Measurements from ENCODE around the gene OPCML. TPM values are rescaled to one million over a fixed set of nuclear protein-coding genes. Genes with fewer than 3 reads are reported as not detected.

The OPCML gene
- total RNA-seq, 1 donor from 2014 or later: 0.10 TPM

DNA sequence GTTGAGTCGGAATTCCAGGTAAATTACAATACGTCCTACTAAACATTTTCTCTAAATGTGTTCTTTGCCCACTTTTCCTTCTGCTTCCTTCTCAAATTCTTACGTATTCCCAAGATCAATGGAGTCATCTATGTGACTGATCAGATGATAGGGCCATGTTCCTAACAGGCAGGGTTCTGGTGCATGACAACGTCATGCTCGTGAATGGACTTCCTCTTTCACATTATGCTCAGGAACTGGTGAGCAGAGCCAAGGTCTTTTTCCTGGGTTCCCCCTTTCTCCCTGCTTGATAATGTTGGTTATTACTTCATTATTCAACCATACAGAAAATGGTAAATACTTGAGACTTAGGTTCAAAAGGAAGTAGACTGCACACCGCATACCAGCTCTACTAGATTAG, 789.4 kb downstream of the OPCML start:
- no peak for DNase-seq (ENCODE audit: low spot score)

DNA sequence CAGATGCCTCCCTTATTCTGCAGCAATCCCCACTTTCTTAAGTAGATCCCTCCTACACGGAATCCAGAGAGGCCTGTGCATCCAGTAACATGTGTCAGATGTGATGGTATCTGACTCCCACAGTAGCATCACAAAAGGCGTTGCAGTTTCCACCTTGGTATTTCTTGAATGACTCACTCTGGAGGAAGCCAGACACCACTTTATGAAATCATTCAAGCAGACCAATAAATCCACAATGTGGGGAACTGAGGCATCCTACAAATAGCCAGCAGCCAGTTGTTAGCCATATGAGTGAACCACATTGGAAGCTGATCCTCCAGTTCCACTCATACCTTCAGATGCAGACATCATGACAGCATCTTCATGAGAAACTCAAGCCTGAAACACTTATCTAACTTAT, 798.1 kb downstream of the OPCML start:
- no peak for DNase-seq (ENCODE audit: low spot score)

DNA sequence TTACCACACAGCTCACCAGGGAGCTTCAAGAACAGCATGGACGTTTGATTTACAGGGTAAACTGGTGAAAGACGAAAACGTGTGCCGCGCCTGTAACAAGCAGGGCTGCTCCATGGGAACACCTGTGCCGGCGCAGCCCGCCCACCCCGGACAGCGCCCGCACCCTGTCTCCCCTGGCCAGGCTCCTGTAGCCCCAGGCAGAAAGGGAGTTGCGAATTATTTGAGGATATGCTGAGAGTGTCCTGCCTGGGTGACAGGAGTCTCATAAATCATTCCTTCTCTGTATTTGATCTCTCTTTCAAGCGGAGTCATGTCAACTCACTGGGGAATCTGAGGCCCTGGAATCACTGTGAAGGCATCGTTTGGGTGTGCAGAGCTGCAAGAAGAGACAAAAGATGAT, 804.3 kb downstream of the OPCML start:
- DNase-seq (ENCODE audit: low spot score): no peak

DNA sequence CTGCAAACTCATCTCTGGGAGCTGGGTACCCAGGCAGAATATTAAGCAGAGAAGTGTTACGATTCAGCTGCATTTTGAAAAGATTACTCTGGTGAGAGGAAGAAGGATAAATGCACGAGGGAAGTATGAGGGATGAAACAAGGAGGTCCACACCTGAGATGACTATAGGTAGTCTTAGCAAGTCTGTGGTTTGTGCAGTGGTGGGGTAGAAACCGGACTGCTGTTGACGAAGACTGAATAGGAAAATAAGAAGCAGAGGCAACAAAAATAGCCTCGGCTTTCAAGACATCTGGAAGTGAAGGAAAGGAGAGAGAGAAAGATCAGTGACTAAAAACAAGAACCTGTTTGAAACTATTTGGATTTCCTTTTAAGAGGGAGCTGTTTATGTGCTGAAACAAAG, 810.8 kb downstream of the OPCML start:
- no peak for DNase-seq (ENCODE audit: low spot score)

DNA sequence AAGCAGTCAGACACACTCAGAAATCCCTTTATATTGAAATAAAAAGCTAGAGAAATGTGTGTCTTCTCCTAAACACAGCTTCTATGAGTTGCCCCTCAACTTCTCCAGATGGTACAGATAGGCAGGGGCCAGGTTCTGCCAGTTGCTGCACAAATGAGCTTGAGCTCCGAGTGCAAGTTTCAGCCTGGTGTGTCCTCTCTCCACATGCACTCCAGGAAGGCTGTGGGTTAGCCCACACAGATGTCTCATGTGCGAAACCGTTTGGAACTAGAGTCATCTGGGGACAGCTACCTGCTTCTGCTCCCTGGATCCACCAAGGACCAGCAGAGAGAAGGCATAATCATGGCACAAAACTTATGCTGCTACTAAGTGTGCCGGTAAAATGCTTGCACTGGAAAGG, 812.6 kb downstream of the OPCML start:
- DNase-seq (ENCODE audit: low spot score): no peak

DNA sequence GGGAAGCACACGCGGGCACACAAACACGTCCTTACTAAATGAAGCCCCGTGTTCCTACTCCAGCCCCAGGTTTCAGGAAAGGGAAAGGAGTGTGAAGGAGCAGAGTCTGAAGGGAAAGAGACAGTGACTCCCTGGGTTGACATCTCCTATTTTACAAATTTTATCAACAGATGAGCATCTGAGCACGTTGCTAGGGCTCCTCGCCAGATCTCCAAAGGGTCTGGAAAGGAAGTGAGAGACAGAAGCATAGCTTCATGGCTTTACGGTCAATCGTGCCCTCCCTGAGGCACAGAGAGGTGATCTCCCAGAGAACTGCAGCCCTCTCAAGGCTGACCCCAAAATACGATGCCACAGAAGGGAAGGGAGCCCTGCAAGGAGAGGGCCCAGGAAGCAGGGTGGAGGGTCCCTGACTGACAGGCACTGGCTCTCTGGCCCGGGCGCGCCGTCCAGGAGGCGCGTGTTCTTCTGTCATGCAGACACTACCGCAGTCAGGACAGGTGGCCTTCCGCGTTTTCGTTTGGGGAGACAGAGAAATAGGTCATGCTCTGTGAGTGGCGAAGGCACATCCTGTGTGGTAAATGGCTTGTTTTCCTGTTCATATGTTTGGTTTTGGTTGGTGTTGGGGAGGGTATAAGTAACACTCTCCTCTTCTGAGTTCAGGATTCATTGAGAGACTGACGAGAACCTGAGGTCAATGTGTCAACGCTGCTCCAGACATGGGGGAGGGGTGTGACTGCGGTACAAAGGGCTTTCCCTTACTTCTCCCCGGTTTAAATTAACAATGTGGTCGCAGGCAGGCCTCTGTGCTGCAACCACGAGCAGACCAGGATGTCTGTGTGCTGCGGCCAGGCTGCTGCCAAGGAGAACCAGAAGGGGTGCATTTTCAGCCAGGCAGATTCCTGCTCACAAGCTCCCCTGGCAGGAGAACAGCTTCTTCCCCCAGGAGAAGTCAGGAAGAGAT, 813.3 kb downstream of the OPCML start:
- DNase-seq (ENCODE audit: low spot score): no peak

DNA sequence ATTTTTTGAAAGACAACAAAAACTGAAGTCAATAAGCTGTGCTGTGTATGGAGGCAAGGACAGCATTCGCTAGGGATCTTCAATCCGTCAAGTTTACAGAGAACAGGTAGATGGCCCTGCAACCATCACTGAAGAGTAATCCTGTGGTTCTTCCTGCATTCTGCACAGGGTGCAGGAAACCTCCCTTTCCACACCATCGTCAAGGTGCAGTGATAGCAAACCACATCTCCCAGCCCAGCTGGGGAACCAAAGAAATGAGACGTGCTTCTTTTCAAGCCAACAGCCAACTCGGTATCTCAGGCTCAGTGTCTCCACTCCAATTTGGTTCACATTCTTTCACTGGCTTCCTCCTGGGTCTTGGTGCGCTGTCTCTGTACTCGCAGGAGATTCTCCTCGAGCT, 814.5 kb downstream of the OPCML start:
- no peak for DNase-seq (ENCODE audit: low spot score)

DNA sequence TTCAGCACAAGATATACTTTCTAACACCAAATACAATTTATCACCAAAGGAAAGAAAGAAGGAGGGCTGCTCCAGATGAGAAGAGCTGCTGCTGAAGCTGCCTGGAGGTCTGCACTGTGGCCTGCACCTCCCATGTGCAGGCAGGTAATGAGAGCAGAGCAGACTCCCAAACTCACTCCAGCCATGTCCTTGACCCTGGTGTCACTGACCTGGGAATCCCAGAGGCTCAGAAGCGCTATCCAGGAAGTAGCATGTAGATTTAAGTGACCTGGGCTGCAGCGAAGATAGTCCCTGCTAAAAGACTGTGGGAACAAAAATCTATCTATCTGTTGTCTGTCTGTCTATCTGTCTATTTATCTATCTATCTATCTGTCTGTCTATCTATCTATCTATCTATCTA, 816.3 kb downstream of the OPCML start:
- DNase-seq (ENCODE audit: low spot score): no peak

DNA sequence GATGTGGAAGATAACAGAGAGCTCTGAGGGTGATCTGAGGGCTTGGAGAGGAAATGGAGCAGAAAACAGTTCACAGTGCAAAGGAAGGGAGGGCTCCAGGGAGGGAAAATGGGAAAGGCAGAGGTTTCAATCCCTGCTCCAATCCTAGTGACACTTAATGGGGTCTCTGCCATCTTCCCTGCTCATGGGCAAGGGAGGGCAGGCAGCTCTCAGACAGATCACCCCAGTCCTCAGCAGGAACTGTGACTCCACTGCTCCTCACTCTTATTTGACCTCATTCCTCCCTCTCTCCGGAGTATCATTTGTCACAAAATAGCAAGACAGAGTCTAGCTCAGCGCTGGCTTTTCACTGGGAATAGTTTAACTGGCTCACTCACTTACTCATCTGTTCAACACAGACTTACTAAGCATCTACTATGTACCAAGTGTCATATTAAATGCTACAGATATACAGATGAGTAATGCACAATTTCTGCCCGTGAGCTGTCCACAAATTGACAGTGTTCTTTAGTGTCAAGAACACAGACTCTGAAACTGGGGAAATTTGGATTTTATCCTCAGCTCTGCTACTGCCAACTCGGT, 817.4 kb downstream of the OPCML start:
- DNase-seq (ENCODE audit: low spot score): no peak

DNA sequence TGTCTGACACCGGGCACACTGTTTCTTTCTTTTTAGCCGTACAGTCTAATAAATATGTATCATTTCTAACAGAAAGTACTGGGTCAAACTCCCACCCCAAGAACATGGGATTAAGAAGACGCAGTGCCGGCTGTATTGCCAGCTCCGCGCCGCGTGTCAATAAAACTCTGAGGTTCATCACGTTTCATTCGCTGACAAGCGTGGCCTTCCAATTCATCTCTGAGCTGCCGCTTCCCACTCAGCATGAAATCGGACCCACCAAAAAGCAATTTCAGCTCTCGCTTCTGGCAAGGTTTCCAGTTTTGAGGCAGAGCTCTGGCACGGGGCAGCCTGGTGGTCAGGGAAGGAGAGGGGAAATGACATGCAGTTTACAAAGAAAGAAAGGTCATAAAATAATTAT, 819.8 kb downstream of the OPCML start:
- no peak for DNase-seq (ENCODE audit: low spot score)

DNA sequence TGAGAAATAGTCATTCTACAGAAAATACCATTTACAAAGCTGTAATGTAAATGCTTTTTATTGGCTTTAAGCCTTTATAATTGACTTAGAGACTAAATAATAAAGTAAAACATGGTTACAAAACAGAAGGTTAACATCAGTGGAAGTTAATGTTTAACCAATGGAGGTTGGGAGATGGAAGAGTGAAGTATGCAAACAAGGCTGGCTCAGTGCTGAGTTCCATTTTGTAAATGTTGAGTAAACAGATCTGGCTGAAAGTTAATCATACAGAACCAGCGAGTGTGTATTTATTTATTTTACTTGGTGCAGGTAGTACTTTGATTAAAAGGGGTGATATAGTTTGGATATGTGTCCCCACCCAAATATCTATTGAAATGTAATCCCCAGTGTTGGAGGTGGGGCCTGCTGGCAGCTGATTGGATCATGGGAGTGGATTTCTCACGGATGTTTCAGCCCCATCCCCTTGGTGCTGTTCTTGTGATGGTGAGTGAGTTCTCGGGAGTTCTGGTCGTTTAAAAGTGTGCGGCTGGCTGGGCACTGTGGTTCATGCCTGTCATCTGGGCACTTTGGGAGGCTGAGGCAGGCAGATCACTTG, 827.4 kb downstream of the OPCML start:
- DNase-seq (ENCODE audit: low spot score): no peak

DNA sequence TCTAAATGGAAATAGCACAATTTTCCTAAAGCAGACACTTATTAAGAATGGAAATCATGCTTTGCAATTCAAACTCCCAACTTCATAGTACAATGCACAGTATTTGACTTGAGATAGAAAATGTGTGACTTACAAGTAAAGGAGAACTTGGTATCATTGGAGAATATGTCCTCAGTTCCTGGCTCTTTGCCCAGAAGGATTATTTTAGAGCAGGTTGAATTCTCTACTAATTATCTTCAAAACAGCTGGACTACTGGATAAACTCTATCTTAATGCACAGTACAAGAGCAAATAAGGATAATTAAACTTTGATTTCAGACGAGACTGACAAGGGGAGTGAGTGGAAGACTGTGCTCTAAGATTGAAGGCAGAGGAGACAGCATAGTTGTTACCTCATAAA, 839.4 kb downstream of the OPCML start:
- no peak for DNase-seq (ENCODE audit: low spot score)

DNA sequence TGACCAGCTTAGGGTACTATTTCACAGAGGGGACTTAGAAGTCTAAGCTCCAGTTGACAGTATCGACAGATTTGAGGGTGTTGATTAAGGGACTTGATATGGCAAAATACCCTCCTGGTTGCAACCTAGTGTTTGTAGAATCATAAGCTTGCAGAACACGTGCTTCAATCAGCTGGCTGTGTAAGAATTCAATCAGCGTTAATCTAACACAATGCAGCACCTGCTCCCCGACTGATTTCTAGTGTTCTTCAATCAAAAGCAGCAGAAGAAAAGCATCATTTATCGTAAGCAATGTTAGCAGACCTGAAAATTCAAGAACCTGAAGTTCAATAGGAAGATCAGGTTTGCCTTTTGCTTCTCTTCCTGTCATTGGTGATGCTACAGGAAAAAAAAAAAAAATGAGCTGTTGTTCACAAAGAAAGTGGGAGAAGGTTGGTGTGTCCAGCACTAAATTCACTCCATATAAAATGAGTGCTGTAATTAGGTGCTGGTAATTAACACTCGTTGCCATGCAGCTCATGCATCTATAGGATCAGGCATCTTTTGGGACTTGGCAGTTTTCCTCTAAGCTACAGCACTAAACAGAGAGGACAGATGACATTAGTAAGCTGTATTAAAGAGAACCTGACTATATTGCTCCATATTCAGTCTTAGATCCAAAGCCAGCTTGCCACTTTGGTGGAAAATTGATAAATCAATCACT, 840.3 kb downstream of the OPCML start:
- DNase-seq (ENCODE audit: low spot score): no peak

DNA sequence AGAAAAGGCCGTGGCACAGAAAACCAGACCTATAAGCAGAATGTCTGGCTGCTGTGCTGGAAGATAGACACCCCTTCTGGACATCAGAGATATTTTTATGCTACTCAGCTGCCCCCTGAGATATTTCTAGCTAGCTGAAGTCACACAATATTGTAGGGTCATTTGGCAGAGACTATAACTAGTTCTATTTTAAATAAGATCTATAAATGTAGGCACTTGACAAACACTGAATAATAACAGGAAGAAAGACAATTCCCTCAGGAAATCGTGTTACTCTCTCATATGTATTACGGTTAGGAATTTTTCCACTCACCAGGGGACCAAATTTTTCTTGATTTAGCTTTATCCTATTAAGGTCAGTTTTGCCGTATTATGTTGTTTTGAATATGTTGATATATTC, 845.4 kb downstream of the OPCML start:
- DNase-seq (ENCODE audit: low spot score): no peak

DNA sequence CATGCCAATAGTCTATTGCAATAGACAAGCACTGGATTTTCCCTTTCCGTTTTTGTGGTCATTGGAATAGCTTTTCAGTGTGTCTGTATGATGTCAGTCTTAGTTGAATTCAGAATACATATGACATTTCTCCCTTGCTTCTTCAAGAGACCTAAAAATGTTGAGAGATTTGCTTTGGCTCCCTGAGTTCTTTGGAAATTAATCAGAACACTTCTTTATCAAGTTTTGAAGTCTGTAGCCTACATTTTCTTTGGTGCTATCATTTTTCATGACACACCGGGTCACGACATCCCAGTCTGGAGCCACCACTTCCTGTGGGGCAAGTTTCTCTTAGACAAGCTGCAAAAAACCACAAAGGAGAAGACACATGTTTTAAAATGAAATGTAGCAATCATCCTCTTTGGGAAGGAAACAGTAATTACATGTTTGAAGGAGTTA, 847.1 kb downstream of the OPCML start:
- DNase-seq (ENCODE audit: low spot score): no peak

DNA sequence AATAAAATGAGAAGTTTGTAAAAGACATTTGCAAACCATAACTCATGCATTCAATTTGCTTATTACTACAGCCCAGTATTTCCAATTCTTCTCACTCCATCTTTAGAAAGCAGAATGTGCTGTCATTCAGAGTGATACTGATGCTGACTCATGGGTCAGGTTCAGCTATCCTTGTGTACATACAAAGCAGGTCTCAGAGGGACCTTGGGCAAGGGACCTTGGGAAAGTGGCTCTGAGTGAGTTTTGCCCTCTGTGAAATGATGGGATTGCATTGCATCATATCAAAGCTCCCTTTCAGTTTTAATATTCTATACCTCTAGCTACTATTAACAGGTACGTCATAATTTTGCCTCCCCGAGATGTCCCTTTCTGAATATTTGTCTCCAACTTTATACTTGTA, 848.7 kb downstream of the OPCML start:
- no peak for DNase-seq (ENCODE audit: low spot score)

DNA sequence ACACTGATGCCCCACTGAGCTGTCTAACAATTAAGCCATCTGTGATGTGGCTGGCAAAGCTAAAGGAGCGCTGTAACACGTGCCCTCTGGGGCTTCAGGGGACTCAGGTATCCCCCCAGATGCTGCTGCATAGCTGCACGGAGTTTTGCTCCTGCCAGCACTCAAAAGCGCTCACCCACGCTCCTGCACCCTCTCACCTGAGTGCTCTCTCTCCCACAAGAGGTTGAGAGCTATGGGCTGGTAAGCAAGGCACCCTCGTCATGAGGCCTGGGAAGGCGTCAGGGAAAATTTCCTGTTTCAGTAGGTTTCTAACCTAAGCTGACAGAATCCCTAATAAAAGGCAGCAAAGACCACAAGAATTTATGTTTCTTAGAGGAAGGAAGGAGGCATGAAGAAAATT, 850.3 kb downstream of the OPCML start:
- DNase-seq (ENCODE audit: low spot score): no peak

DNA sequence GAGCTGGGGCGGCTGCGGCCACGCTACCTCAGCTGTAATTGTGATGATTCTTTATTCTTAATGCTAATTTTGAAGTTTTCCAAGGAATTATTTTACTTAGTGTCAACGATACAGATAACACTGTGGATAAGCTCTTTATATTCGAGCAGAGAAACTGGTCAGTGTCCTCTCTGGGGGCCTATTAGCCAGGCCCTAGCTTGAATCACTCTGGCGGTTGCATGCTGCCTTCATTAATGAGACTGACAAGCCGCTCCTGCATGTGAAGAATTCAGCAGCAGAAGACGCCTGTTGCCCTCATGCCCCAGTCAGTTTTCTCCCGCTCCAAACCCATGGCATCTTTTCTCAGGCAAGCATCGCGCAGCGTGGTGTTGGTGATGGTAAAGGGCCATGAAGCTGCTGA, 851.7 kb downstream of the OPCML start:
- no peak for DNase-seq (ENCODE audit: low spot score)

DNA sequence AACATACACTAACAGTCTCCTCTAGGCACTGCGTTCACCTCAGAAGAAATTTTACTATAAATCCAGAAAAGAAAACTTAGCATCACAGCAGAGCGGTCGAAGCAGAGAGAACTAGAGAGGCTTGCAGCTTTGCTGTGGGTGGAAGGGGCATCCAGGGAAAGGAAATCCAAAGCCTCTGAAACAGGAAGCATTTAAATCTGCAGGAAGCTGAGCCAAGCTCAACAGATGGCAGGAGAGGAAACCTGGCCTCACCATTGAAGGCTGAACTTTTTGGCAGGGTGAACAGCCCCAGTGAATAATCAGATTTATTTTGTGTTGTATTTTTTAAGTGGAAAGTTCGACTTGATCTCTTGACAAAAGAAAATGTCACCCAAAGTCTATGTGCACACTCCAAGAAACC, 858.1 kb downstream of the OPCML start:
- DNase-seq (ENCODE audit: low spot score): no peak

DNA sequence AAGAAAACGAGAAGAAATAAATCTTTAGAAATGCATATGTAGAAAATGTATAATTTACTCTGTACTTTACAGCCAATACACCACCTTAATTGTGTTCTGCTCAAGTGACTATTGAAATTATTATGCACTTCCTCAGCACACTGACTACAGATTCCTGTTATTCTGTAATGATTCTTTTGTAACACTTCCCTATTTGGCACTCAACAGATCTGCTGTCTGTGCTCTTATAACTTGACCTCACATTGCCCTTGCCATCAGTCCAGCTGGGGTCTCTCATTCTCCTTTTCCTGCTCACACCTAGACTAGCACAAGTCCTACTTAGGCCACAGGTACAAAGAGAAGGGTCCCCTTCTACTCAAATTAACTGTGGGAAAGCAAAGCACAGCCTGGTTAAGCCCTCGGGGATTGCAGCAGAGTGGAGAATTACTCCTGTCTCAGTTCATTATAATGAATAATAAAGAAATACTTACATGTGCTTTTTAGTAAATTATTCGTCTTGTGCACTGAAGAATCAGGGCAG, 860.4 kb downstream of the OPCML start:
- no peak for DNase-seq (ENCODE audit: low spot score)

DNA sequence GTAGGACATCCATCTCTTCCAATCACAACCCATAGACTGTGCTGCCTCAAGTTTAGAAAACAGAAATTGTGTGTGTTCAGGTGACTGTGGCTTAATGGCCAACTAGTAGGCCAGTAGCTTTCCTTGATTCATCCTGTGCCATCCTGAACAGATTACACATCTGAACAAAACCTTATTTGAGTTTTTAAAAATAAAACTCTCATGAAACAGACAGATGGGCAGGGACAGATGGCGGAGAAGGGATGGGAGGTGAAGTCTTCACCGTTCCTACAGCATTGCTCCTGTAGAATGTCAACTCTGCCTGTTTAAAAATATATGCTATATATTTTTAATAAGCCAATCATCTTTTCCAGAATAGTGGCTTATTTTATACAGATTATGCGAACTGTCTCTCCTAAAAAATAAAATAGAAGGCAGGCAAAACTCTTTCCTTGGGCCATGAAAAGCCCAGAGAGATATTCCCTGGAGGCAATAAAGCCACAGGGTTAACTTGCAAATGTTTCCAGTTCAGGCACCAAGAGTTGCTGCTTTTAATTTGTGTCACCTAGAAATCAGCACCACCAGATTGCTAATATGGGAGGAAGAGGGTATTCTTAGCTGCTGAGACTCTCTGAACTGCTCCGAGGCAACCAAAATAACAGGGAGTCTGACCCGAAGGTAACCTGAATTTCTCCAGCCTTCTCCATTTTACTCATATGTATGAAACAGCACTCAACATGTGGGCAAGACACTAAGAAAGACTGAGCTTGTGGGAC, 861.2 kb downstream of the OPCML start:
- no peak for DNase-seq (ENCODE audit: low spot score)
